Suprapubic skin (tissue), 4 donors: ENCODE results near the gene SCAMP1.

Experiments
- EP300 ChIP-seq: sonication (generic); formaldehyde crosslinking; IDR thresholded peaks from one replicate; pipeline ENCODE4 v1.6.1; 2017; ENCODE audit warnings: antibody characterized with exemption
- POLR2AphosphoS5 ChIP-seq, 3 donors: sonication (generic); formaldehyde crosslinking; IDR thresholded peaks; one replicate each; pipeline ENCODE4 v1.6.1; 2017; ENCODE audit warnings: antibody characterized with exemption in 3 of 3
- TF ChIP-seq, protein P1 (sequence below), 2 donors: fragments of 200-600 bp in 1 of 2; fragments of 450-650 bp in 1 of 2; sonication (generic) in 1 of 2; IDR thresholded peaks; one replicate each; pipeline ENCODE4 v1.5.1; 2016 to 2019; ENCODE audit warnings: antibody characterized with exemption in 2 of 2, mild to moderate bottlenecking in 1 of 2, moderate library complexity in 1 of 2

DNA sequence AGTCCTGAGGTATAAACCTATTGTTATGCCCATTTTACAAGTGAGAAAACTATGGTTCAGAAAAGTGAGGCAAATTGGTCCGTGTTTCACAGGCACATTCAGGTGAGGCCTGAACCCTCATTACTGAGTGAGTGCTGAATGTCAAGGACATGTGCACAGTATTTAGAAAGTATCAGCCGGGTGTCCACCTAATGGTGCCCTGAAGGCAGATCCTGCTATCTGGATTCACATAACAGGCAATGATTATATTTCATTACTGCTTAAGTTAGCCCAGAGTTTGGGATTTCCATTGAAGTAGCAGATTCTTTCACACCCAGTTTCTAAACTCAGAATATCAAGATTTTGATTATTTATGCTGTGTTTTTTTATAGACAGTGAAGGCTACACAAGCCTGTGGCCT is 145.4 kb downstream of the SCAMP1 start:
- TF ChIP-seq, protein P1, sequence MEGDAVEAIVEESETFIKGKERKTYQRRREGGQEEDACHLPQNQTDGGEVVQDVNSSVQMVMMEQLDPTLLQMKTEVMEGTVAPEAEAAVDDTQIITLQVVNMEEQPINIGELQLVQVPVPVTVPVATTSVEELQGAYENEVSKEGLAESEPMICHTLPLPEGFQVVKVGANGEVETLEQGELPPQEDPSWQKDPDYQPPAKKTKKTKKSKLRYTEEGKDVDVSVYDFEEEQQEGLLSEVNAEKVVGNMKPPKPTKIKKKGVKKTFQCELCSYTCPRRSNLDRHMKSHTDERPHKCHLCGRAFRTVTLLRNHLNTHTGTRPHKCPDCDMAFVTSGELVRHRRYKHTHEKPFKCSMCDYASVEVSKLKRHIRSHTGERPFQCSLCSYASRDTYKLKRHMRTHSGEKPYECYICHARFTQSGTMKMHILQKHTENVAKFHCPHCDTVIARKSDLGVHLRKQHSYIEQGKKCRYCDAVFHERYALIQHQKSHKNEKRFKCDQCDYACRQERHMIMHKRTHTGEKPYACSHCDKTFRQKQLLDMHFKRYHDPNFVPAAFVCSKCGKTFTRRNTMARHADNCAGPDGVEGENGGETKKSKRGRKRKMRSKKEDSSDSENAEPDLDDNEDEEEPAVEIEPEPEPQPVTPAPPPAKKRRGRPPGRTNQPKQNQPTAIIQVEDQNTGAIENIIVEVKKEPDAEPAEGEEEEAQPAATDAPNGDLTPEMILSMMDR (IDR thresholded peaks at IDR 0.05) = no peak
- TF ChIP-seq POLR2AphosphoS5 (IDR thresholded peaks at IDR 0.05) (no peak), EP300 (no peak)
